Measurements from ENCODE around the gene KAZN.

KAZN gene

DNA sequence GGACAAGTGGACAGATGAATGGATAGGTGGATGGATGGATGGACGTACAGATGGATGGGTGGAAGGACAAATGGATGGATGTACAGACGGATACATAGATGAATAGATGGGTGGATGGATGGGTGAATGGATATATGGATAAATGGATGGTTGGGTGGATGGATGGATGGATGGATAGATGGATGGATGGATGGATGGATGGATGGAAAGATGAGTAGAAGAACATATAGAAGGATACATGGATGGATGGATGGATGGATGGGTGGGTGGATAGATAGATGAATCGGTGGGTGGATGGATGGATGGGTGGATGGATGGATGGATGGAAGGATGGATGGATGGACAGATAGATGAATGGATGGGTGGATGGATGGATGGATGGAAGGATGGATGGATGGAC is 274.3 kb downstream of the KAZN start:
- no peak for DNase-seq

DNA sequence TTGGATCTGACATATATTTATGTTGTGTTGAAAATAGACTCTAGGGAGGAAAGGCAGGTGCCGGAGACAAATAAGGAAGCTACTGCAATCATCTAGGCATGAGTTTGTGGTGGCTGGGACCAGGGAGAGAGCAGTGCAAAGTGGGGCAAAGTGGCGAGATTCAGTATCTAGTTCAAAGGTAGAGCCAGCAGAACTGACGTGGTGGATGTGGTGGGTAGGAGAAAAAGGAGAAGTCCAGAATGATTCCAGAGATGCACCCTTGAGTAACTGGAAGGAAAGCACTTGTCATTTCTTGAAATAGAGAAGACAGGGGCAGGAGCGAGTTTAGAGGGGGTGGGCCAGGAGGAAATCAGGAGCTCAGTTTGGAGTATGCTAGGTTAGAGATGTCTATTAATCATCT is 275.2 kb downstream of the KAZN start:
- DNase-seq: no peak

DNA sequence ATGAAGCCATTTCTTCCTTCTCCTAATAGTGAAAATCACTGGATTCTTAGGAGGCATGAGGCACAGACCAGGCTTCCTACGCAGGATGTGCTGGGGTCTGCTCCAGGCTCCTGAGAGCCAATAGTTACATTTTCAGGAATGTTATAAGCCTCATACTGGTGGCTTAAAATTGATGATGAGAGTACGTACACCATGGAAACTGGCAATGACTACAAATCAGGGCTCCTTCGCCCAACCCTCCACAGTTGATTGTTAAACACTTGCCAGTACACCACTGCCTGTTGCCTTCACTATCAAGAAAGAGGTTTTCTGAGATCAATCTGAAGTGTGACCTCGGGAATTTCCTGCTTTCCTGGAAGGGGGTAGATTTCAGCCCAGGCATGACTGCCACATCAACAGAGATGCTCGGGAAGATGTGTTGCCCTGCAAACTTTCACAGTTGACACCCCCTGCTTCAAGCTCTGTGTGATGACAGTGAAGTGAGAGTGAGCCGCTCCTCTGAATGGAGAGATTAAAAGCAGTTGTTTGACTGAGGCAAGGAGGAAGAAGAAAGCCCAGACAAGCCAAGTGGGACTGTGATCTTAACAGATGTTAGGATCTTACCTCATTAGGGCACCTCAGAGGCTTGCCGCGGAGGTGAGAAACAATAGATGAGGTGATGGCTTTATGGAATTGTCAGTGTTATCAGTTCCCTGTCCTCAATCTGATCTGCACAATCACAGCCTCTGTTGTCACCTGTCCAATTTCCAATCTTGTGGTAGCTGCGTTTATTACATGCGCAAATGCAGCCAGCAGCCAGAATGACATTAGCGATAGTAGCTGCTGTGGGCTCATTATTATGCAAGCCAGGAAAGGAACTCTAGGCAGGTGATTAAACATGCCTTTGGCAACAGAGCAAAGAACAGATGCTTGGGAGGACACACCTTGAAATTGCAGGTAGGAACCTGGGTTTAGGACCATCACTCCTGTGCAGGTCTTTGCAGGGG is 277.3 kb downstream of the KAZN start:
- DNase-seq: no peak

DNA sequence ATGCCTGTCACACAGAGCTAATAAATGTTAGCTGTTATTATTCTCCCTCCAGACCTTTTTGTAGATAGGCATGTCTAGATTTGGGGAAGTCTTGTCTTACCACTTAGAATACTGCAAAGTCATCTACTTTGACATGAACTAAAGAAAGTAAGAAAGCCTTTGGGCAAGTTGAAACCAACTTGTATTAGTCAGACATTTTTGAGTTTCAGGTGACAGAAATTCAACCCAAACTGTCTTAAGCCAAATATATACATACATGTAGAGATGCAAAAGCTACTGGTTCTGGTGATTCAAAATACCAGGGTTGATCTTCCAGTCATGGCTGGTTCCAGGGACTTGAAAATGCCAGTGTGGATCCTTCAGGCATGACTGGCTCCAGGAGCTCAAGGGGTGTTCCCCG is 278.3 kb downstream of the KAZN start:
- no peak for DNase-seq

DNA sequence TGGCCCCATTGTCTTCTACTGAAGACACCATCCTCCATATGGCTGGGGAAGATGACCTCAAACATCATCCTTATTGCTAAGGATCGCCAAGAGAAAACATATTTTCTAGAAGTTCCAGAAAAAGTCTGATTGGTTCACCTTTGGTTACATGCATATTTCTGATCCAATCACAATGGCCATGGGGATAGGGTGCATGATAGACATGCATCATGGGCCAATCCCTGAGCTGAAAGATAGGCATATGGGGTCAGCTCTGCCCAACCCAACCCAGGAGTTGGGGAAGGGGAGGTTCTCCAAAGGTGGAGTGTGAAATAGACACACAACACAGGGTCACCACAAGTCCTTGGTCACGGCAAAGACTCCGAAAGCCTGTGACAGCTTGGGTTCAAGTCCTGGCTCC is 278.7 kb downstream of the KAZN start:
- no peak for DNase-seq

DNA sequence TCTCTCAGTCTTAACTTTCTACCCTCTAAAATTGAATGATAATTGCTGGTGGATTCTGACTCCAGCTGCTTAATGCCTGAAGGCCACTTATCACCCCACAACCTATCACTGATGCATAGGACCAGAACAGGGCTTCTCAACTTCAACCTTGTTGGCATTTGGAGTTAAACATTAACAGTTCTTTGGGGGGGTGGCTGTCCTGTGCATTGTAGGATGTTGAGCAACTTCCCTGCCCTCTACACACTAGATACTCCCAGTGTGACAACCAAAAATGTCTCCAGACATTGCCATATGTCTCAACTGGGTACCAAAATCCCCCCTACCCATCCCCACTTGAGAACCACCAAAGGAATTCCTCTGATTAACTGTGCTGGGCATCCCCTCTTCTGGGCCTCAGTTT is 279.6 kb downstream of the KAZN start:
- no peak for DNase-seq

DNA sequence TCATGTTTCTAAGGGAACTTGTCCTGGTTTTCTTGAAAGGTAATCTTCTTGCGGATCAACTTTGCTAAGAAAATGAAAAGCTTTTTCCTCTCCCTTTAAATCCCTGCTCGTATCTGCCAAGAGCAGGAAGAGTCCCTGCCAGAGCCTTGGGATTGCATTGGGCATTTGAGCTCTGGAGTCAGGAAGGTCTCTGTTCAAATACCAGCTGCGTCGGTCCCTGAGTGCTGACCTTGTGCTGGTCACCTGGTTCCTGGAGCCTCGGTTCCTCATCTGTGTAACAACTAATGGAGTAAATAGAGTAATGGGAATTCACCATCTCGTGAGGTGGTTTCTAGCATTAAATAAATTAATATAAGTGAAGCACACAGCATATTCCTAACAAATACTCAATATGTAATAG is 280.5 kb downstream of the KAZN start:
- DNase-seq: no peak

DNA sequence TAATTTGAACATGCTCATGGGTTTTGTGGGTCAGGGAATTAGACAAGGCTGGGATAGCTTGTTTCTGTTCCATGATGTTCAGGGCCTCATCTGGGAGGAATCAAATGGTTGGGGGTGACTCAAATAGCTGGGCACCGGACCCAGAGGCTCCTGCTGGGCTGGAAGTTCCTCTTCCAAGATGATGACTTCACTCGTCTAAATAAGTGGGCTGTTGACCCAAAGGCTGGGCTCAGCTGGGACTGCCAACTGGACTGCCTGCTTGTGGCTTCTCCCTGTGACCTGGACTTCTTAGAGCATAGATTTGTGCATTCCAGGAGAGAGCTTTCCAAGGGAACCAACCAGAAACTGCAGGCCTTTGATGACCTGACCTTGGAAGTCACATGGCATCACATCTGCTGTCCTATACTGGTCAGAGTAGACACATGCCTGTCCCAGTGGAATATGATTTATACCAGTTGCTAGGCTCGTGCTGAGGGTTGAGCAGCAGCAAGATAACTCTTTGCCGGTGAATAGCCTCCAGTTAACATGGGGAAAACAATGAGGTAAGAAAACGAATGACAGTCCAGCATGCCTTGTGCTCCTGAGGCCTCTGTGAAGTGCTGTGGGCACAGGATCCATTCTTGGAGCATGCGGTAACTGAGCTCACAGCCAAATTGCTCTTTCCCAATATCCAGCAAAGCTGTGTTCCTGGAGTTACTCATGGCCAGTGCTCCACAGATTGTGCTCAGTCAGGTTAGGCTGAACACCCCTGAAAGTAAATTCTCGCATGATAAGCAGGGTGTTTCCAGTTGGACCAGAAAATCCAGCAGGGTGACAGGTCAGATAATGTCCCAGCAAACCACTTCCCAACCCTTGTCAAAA is 282.2 kb downstream of the KAZN start:
- DNase-seq: no peak

DNA sequence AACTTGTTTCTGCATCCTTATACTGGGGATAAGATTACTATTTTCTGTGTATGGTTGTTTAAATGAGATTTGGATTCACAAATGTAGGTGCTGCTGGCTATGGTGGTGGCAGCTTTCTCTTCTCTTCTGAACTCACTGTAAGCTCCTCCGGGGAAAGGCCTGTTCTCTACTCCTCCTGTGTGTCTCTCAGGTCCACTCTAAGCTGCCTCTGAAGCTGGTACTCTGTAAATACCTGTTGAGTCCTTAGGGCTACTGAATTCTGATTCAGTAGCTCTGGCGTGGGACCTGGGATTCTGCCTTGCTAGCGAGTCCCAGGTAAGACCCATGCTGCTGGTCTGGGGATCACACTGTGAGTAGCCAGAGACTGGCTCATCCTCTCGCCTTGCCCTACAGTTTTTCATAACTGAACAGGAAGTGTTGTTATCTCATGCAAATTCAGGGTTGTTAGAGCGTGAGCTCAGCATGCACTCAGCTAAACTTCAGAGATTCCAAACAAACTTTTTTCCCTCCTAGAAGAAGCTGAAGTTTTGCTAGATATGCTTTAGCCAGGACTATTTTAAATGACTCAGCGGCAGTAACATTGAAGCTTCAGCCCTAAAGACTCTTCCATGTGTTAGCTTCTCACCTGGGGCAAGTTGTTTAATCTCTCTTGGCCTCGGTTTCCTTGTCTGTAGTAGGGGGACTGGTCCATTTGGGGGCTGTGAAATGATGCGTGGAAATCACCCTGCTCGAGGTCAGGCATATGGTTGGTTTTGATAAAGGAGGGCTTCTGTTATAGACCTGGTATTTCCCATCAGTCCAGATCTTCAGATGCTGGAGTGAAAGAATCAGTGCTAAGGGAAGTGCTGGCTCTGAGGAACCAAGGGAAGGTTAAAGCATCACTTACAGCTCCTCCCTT is 283.5 kb downstream of the KAZN start:
- no peak for DNase-seq

DNA sequence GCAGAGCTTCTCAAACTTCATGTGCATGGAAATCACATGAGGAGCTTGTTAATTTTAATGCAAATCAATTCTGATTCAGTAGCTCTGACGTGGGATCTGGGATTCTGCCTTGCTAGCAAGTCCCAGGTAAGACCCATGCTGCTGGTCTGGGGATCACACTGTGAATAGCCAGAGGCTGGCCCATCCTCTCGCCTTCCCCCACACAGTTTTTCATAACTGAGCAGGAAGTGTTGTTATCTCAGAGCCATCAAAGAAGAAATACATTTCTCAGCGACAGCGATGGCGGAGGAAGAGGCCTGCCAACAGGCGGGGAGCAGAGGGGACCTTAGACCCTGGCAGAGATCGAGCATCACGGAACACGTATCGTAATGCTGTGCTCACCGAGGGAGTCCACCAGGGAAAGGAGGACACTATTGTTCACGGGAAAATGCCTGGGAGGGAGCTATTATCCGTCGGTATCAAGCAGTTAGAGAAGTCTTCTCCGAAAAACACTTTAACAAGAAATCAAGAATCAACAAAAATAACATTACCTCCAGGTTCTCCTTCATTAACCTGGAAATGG is 286.2 kb downstream of the KAZN start:
- DNase-seq: no peak

DNA sequence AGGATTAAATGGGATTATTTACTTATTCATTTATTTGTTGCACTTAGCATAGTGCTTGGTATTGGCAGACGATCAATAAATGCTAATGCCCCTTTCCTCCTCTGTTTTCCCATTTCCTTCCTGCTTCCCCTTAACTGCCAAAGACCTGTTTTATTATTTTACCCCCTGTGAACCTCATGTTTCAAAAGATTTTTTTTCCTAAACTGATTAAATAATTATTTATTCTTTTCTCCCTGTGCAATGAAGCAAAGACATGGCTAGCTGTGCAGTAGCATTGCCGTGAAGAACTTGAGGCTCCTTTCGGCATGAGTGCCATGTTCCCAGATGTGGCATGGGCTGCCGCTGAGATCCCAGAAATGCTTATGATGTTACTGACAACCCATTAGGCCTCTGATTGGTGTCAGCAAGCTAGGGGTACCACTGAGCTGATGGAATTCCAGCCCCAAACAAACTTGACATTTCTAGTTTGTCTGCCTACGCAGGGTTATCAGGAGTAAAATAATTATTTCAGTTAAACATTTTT is 288.6 kb downstream of the KAZN start:
- DNase-seq: no peak

DNA sequence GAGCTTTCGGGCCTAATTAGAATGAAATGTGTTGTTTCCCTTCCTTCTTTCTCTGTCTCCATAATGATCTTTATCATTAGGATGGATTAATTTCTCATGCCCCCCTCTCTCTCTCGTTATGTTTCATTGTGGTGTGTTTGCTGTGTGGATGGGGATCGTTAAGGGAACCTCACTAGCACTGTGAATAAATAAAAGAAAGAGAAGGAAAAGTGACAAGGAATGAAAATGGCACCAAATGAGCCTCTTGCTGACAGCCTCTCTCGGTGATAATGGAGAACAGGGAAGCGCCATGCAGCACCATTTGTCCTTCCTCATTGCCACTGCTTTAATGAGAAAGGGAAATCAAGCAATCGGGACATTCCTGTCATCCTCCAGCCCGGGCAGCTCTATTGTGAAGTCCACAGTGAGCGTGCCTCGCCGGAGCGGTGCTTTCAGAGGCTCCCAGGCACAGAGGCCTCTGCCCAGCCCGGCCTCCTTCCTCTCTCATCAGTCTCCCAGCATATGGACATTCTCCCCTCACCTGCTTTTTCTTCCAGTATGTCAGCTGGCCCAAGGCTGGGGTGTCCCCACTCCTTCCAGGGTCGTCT is 289.4 kb downstream of the KAZN start:
- DNase-seq: no peak

DNA sequence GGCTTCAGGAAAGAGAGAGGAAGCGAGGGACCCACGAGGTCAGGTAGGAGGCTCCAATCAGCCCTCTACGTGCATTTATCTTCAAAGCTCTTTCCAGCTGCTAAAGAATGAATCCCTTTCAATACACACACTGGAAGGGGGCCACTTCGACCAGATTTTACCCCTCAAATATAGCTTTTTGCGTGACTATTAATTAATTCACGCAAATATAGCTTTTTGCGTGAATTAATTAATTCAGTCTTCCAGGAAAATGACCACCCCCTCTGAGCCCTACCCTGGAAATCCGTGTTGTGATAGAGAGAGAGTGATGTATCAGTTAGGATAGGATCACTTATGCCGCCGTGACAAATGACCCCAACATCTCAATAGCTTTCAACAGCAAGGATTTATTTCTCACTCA is 289.9 kb downstream of the KAZN start:
- no peak for DNase-seq

DNA sequence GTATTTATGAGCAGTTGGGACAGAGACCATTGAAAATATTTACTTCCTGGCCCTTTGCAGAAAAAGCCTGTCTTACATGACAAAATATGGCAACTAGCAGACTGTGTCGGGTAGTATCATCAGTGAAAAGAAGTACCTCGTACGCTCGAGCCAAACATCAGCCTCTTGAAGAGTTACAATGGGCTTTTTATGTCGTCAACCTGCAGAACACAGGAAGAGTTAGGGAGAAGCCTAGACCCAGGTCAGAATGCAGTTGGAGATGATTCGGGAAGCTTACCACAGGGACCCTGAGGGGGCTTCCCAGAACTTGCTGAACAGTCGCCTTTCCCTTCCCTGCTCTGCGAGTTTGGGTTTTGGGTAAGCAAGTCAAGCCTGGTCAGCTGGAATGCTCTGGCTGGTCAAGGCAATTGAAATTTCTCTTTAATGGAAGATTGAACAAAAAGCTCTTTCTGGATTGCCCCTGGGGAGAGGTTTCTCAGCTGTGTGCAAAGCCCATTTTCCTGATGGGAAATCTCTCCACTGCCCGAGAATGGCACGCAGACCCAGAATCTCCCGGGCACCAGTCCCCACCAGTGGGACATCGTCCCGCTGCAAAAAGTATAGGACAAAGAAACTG is 291.4 kb downstream of the KAZN start:
- DNase-seq: no peak

DNA sequence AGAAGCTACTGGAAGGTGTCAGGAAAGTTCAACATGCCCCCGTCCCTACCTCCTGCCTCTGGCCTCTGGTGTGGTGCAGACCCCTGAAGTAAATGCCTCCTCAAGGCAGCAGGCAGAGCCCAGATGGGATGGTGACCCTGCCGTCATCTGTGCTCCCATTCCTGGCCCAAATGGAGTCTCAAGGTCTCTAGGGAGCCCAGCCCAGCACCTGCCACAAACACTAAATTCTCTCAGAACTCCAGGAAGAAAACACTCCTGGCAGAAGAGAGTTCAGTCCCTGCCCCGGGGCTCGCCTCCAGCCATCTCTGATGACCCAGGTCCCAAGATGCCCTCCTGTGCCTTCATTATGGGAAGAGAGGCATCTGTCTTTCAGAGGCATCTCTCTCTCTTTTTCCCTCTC is 293.5 kb downstream of the KAZN start:
- no peak for DNase-seq

DNA sequence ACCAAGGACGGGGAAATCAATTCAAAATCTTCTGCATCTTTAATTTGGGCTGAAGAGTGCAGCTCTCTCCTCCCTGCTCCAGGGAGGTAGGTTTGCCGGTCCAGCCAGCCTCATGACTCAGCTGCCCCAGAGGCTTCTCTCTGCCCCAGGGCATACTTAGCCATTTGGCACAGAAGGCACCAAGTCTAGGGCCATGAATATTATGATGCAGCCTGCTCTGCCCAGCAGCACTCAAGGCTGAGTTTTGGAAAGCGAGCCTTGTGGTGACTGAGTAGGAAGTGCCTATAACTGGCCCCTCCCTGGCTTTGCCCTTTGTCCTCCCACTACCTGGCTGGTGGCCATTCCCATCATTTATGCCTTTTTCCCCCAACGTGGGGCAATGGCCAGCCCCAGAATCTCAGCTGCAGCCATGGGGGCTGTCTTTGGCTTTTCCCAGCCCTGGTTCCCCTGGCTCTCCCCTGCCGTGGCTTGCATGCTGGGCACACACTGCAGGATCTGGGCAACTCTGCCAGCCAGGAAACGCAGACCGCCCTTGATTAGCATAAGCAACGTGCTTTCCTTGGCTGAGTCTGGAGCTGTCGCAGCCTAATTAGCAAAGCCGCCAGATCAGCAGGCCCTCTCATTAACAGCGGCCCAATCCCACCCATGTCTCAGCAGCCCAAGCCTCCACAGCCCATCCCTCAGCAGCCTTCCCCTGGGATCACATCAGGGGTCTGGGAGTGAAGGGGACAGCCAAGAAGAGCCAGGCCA is 296.5 kb downstream of the KAZN start:
- DNase-seq: peak; percentile 7

DNA sequence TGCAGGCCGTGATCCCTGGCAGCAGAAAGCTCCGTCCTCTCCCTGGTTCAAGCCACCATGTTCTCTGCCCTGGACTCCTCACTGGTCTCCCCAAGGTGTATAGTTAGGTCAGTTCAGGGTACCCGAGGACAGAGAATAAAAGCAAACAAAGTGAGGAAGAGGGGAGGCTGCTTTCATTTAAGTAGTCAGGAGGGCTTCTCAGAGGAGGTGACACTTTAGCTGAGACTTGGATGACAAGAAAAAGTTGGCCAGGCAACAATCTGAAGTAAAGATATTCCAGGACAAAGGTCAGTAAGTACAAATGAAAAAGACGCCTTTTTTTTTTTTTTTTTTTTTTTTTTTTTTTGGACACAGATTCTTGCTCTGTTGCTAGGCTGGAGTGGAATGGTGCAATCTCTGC is 297.2 kb downstream of the KAZN start:
- DNase-seq: no peak

DNA sequence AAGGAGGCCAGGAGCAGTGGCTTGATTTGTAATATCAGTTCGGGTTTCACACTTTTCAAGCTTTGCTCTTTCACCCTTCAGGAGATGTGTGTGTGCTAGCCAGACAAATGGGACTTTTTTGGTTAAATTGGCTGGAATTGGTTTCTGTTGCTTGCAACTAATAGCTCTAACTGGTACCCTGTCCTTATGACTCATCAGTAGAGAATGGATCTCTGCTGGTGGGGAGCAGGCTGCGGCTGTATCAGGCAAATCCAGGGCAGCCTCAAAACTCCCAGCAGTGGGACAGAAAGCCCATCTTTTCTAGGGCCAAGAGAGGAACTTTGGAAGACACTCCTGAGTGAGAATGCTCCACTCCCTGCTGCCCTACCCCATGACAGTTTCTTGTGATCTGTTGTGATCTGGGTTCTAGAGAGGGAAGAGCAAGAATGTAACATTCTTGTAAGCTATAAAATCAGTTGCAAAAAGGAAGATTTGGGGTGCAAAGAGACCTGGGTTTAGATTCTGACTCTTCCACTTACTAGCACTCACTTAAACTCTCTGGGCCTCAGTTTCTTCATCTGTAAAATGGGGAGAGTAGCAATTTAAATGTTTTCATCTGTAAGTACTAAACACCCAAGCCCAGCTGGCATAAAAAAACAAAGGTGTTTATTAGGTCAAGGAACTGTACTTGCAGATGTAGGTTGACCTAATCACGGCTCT is 298.0 kb downstream of the KAZN start:
- DNase-seq: no peak

DNA sequence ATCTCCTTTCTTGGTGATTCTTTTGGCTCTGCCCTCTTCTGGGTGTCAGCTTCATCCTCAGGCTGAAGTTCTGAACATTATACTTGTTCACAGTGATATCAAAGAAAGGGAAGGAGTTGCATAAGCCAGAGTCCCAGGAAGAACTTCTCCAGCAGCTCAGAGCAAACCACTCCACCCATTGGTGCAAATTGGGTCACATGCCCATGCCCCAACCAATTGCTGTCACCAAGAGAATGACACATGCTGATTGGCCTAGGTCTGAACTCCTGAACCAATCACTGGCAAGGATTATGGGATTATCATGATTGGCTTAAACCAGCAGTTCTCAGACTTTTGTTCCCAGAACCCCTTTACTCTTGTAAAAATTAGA is 298.6 kb downstream of the KAZN start:
- DNase-seq: no peak

DNA sequence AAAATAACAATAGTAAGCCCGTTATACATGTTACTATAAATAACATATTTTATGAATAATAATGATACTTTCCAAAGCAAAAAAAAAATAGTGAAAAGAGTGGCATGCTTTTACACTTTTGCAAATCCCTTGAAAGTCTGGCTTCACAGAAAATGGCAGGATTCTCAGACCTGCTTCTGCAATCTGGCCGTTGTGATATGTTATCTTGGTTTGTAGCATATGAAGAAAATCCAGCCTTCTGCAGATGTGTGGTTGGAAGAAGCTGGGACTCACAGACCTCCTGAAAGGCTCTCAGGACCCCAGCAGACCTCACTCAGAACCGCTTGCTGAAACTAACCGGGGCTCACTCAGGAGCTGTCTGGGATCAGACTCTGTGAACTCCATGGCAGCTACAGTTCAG is 299.1 kb downstream of the KAZN start:
- no peak for DNase-seq
